SK-N-SH (cell line): ENCODE results near the gene ARID4B. TPM values are rescaled to one million over a fixed set of nuclear protein-coding genes. Genes with fewer than 3 reads are reported as not detected.

Source experiments
- CTCF ChIA-PET: fragments of 300-600, 350-600 bp; formaldehyde crosslinking; extraction: SDS; loops from one replicate; lab custom pipeline; 2021; lab: Yijun Ruan, JAX
- POLR2A ChIA-PET: fragments of 350-600 bp; sonication (Branson Sonifier 250); formaldehyde crosslinking; extraction: SDS; loops from one replicate; lab custom pipeline; 2020; ENCODE audit warnings: antibody characterized with exemption, inconsistent platforms; lab: Yijun Ruan, JAX
- DNase-seq: peaks from one replicate; pipeline ENCODE4 v3.0.0; 2012
- H2AFZ ChIP-seq: fragments of 200-600 bp; sonication (generic); 2 replicates; pipeline ENCODE4 v1.8.1; 2016; ENCODE audit warnings: antibody characterized with exemption, mild to moderate bottlenecking, low read depth
- H3F3A ChIP-seq: fragments of 200-600 bp; sonication (generic); replicated peaks from 2 replicates; pipeline ENCODE3; 2016; ENCODE audit warnings: antibody characterized with exemption, mild to moderate bottlenecking; ENCODE audit not compliant: insufficient read depth
- H3K27ac ChIP-seq, 2 experiments: fragments of 200-500 bp in 1 of 2; fragments of 200-600 bp in 1 of 2; sonication (Bioruptor generic) in 1 of 2; sonication (generic), shearing (Covaris generic) in 1 of 2; 2 replicates each; pipeline versions ENCODE4 v1.5.1 to v1.6.1; 2014 to 2016; ENCODE audit warnings: low read depth in 2 of 2, inconsistent platforms in 1 of 2, low read length in 1 of 2, mild to moderate bottlenecking in 1 of 2, mixed read lengths in 1 of 2
- H3K27me3 ChIP-seq: fragments of 200-600 bp; sonication (generic), shearing (Covaris generic); 2 replicates; pipeline ENCODE4 v1.6.1; 2016; ENCODE audit warnings: mixed run types; ENCODE audit not compliant: insufficient read depth
- H3K36me3 ChIP-seq, 2 experiments: fragments of 200-500 bp in 1 of 2; fragments of 200-600 bp in 1 of 2; sonication (Bioruptor generic) in 1 of 2; sonication (generic) in 1 of 2; replicated peaks in 1 of 2; 2 replicates each; pipeline versions ENCODE3 to v1.5.1; 2014 to 2016; ENCODE audit warnings: low read length in 1 of 2, mild to moderate bottlenecking in 1 of 2; ENCODE audit not compliant: insufficient read depth in 2 of 2, control insufficient read depth in 1 of 2
- H3K4me1 ChIP-seq, 2 experiments: fragments of 200-500 bp in 1 of 2; fragments of 200-600 bp in 1 of 2; sonication (Bioruptor generic) in 1 of 2; sonication (generic), shearing (Covaris generic) in 1 of 2; 2 replicates each; pipeline versions ENCODE4 v1.5.1 to v1.6.1; 2014 to 2016; ENCODE audit warnings: low read depth in 1 of 2, low read length in 1 of 2, mixed run types in 1 of 2; ENCODE audit not compliant: insufficient read depth in 2 of 2, control insufficient read depth in 1 of 2
- H3K4me2 ChIP-seq: fragments of 200-600 bp; sonication (generic), shearing (Covaris generic); 2 replicates; pipeline ENCODE4 v1.6.1; 2017; ENCODE audit warnings: mixed run types
- H3K4me3 ChIP-seq, 2 experiments: fragments of 200-500 bp in 1 of 2; fragments of 200-600 bp in 1 of 2; sonication (Bioruptor generic) in 1 of 2; sonication (generic), shearing (Covaris generic) in 1 of 2; 2 replicates each; pipeline versions ENCODE4 v1.5.1 to v1.8.1; 2014 to 2016; ENCODE audit warnings: low read depth in 2 of 2, inconsistent platforms in 1 of 2, low read length in 1 of 2, mild to moderate bottlenecking in 1 of 2, mixed read lengths in 1 of 2, moderate library complexity in 1 of 2
- H3K79me2 ChIP-seq: fragments of 200-600 bp; sonication (generic); 2 replicates; pipeline ENCODE4 v1.8.1; 2017; ENCODE audit warnings: mild to moderate bottlenecking; ENCODE audit not compliant: insufficient read depth
- H3K9ac ChIP-seq: fragments of 200-600 bp; sonication (generic); 2 replicates; pipeline ENCODE4 v1.6.1; 2017; ENCODE audit warnings: mixed run types
- H3K9me2 ChIP-seq: fragments of 200-600 bp; sonication (generic); 2 replicates; pipeline ENCODE4 v1.6.1; 2017; ENCODE audit warnings: mixed run types
- H3K9me3 ChIP-seq: fragments of 200-600 bp; sonication (generic); 2 replicates; pipeline ENCODE4 v1.6.1; 2017; ENCODE audit warnings: mixed run types, mild to moderate bottlenecking, moderate library complexity
- H4K20me1 ChIP-seq: fragments of 200-600 bp; sonication (generic); 2 replicates; pipeline ENCODE4 v1.6.1; 2017; ENCODE audit warnings: mild to moderate bottlenecking, mixed run types; ENCODE audit not compliant: insufficient read depth
- CHD2 ChIP-seq: fragments of 150-350 bp; IDR thresholded peaks from 2 replicates; pipeline ENCODE4 v1.6.1; 2018; ENCODE audit warnings: low read length; ENCODE audit not compliant: partially characterized antibody
- EP300 ChIP-seq, 2 experiments: IDR thresholded peaks; 2 replicates each; pipeline versions ENCODE4 v1.4.0 to v1.6.1; 2012; ENCODE audit warnings: borderline replicate concordance in 1 of 2, low read depth in 1 of 2, low read length in 1 of 2
- EZH2phosphoT487 ChIP-seq: fragments of 200-600 bp; sonication (generic); IDR thresholded peaks from 2 replicates; pipeline ENCODE4 v1.6.1; 2017; ENCODE audit warnings: low read depth, mixed run types, mild to moderate bottlenecking, antibody characterized with exemption, moderate library complexity, borderline replicate concordance
- FOSL2 ChIP-seq: IDR thresholded peaks from 2 replicates; pipeline ENCODE4 v1.4.0; 2012; ENCODE audit warnings: low read depth, mild to moderate bottlenecking, moderate library complexity, borderline replicate concordance
- GABPA ChIP-seq: IDR thresholded peaks from 2 replicates; pipeline ENCODE4 v1.4.0; 2012; ENCODE audit warnings: low read depth, mild to moderate bottlenecking
- GATA2 ChIP-seq: sonication (generic); formaldehyde crosslinking; IDR thresholded peaks from 2 replicates; pipeline ENCODE4 v1.5.0; 2020; ENCODE audit warnings: mild to moderate bottlenecking, missing genetic modification reagents
- MAX ChIP-seq: IDR thresholded peaks from 2 replicates; pipeline ENCODE4 v1.4.0; 2012; ENCODE audit warnings: low read depth
- MEF2A ChIP-seq: IDR thresholded peaks from 2 replicates; pipeline ENCODE4 v1.4.0; 2012; ENCODE audit warnings: low read depth, borderline replicate concordance
- MXI1 ChIP-seq: IDR thresholded peaks from 2 replicates; pipeline ENCODE4 v1.6.1; 2012; ENCODE audit warnings: mild to moderate bottlenecking, low read depth, low read length, improper control_type of control experiment
- NFIC ChIP-seq: IDR thresholded peaks from 2 replicates; pipeline ENCODE4 v1.4.0; 2012; ENCODE audit warnings: borderline replicate concordance
- PBX3 ChIP-seq: IDR thresholded peaks from 2 replicates; pipeline ENCODE4; 2012
- POLR2AphosphoS5 ChIP-seq: IDR thresholded peaks from 2 replicates; pipeline ENCODE4 v1.6.1; 2012; ENCODE audit warnings: low read depth, low read length
- RXRA ChIP-seq: IDR thresholded peaks from 2 replicates; pipeline ENCODE4 v1.4.0; 2012; ENCODE audit warnings: low read depth, mild to moderate bottlenecking, borderline replicate concordance
- SMC3 ChIP-seq: IDR thresholded peaks from 2 replicates; pipeline ENCODE4 v1.6.1; 2012; ENCODE audit warnings: low read depth, low read length, improper control_type of control experiment
- TAF1 ChIP-seq: IDR thresholded peaks from 2 replicates; pipeline ENCODE4 v1.6.1; 2012; ENCODE audit warnings: low read depth, mild to moderate bottlenecking, low read length, moderate library complexity, borderline replicate concordance
- TEAD4 ChIP-seq: IDR thresholded peaks from 2 replicates; pipeline ENCODE4 v1.4.0; 2012; ENCODE audit warnings: mild to moderate bottlenecking, borderline replicate concordance; ENCODE audit not compliant: insufficient read depth
- USF1 ChIP-seq: IDR thresholded peaks from 2 replicates; pipeline ENCODE4 v1.4.0; 2012; ENCODE audit warnings: low read depth, borderline replicate concordance
- USF2 ChIP-seq: fragments of 150-350 bp; IDR thresholded peaks from 2 replicates; pipeline ENCODE4 v1.6.1; 2017; ENCODE audit warnings: antibody characterized with exemption, low read length, low read depth, borderline replicate concordance
- YY1 ChIP-seq: IDR thresholded peaks from 2 replicates; pipeline ENCODE4 v1.4.0; 2012; ENCODE audit warnings: low read depth, mild to moderate bottlenecking
- WGBS: methylation state at CpG from one replicate; pipeline ENCODE4 v1.1.6; 2017; ENCODE audit warnings: low lambda C conversion rate; 5-methylcytosine and 5-hydroxymethylcytosine counted together
- polyA plus RNA-seq, 3 experiments: library from polyadenylated mRNA; depleted of rRNA; stranded (reverse); fragments of >200 nt; gene quantifications; 2 replicates each; pipeline ENCODE4 v1.2.3, GENCODE V29; 2012
- TF ChIP-seq, protein P1 (sequence below): fragments of 150-350 bp; IDR thresholded peaks from 2 replicates; pipeline ENCODE4 v1.6.1; 2016; ENCODE audit warnings: mild to moderate bottlenecking, low read depth, low read length

Gene ARID4B
- polyA plus RNA-seq, 1 of the 3 experiments (the other 2 are of a cell fraction) = 4.4 TPM

- Histone ChIP-seq H3K4me2 (no peak overlapping the region), H3F3A (peaks cover 6% of the 10 kb centered on the region), H4K20me1 (peaks cover 93% of the 10 kb centered on the region), H3K4me1 (peaks cover 0 to 10% of the 10 kb centered on the region in 2 experiments; a peak in 2 of 4 replicates), H3K9me2 (no peaks in the 10 kb centered on the region), H3K9me3 (no peaks in the 10 kb centered on the region), H3K36me3 (peaks cover 0 to 6% of the 10 kb centered on the region in 2 experiments), H3K27ac (no peak overlapping the region), H3K27me3 (no peaks in the 10 kb centered on the region), H3K4me3 (no peak overlapping the region), H2AFZ (no peak overlapping the region), H3K9ac (no peak overlapping the region), H3K79me2 (peaks cover 97% of the 10 kb centered on the region)
- TF ChIP-seq RXRA = no peak
- no peak for TF ChIP-seq GABPA
- no peak for TF ChIP-seq CHD2
- WGBS = 89% methylated on average over 1 of the region's 1 CpG
- no peak for DNase-seq
- ChIA-PET CTCF (no interaction called here), POLR2A (no interaction called here)
Observed at GRCh38 chr1:235302143-235302542, 25.8 kb downstream of the ARID4B start.

- ChIA-PET CTCF (interaction anchor here (1.0 kb wide), 1 partner anchor 46 kb away, joined by 4 read pairs; no protein-coding TSS in a partner anchor), POLR2A (no interaction called here)
- peaks cover 0 to 9% of the 10 kb centered on the region in 2 experiments for H3K36me3 ChIP-seq
- no peak overlapping the region for H3K4me2 ChIP-seq
- no peaks in the 10 kb centered on the region for H3K27me3 ChIP-seq
- 94% methylated on average over 10 of the region's 10 CpGs for WGBS
- no peak for DNase-seq
- no peak overlapping the region for H3K9ac ChIP-seq
- peaks cover 0 to 3% of the 10 kb centered on the region in 2 experiments; a peak in 2 of 4 replicates for H3K4me1 ChIP-seq
- no peak overlapping the region for H3K27ac ChIP-seq
- peaks cover 5% of the 10 kb centered on the region for H3F3A ChIP-seq
- no peak for TF ChIP-seq YY1
- no peak for TF ChIP-seq EZH2phosphoT487
- no peak for TF ChIP-seq SMC3
- TF ChIP-seq TEAD4 = no peak
- TF ChIP-seq CHD2 = no peak
- no peak for TF ChIP-seq PBX3
- TF ChIP-seq MAX = no peak
- TF ChIP-seq NFIC = no peak
- TF ChIP-seq POLR2AphosphoS5 = no peak
- TF ChIP-seq MXI1 = no peak
- TF ChIP-seq MEF2A = no peak
- no peak for TF ChIP-seq GABPA
- TF ChIP-seq, protein P1, sequence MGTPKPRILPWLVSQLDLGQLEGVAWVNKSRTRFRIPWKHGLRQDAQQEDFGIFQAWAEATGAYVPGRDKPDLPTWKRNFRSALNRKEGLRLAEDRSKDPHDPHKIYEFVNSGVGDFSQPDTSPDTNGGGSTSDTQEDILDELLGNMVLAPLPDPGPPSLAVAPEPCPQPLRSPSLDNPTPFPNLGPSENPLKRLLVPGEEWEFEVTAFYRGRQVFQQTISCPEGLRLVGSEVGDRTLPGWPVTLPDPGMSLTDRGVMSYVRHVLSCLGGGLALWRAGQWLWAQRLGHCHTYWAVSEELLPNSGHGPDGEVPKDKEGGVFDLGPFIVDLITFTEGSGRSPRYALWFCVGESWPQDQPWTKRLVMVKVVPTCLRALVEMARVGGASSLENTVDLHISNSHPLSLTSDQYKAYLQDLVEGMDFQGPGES = no peak
- no peak for TF ChIP-seq GATA2 (CRISPR knock-in tag)
- no peak for TF ChIP-seq FOSL2
- TF ChIP-seq TAF1 = no peak
- TF ChIP-seq EP300 (IDR thresholded peaks at IDR 0.05; ENCODE audit: borderline replicate concordance in 1 of 2, low read depth in 1 of 2, low read length in 1 of 2) = no peak
- no peak for TF ChIP-seq USF2
- TF ChIP-seq USF1 = no peak
- H3K9me3 ChIP-seq = no peaks in the 10 kb centered on the region
- H2AFZ ChIP-seq = no peak overlapping the region
- peaks cover 96% of the 10 kb centered on the region for H3K79me2 ChIP-seq
- no peaks in the 10 kb centered on the region for H3K9me2 ChIP-seq
- peaks cover 90% of the 10 kb centered on the region for H4K20me1 ChIP-seq
- no peak overlapping the region for H3K4me3 ChIP-seq
Observed at GRCh38 chr1:235299169-235299858, 28.7 kb downstream of the ARID4B start.
